ENCODE data around the gene PREP.
"Not testable (repeated sequence)": the region's sequence is repeated elsewhere in the genome, so short reads cannot be mapped to it uniquely, and the experiment has no call there.

The PREP gene

DNA sequence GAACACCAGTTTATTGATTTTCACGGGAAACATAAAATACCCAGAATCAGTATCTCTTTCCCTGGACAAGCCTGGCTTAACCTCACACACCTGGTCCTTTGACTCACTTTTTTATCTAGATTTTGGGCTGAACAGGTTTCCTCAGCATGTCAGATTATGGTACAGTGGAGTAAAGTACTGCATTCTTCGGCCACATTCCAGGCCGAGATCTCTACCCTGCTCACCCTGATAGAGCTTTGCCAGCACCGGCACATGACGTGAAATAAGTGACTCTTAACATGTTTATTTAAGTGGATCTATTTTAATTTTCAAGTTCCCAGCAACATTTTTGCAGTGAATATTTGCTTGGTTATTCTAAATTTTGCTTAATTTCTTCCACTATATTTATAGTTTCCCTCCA, 144.1 kb downstream of the PREP start:
- no peak for FAIRE-seq

DNA sequence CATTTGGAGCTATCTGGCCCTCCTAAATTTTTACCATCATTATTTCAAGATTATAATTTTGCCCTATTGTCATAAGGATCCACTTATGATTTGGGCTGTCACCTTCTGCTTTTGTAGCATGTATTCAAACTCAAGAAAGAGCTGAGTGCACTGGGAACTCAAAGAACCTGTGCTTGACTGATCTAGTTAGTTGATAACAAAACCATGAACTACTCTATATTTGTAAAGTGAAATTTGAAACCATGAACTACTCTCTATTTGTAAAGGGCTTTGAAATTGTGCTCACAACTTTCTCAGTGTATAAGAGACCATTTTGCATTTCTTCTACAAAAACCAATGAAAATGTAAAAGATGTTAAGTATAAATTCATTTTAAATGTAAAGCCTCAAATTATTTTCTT, 145.5 kb downstream of the PREP start:
- FAIRE-seq, result no peak

- no peak for FAIRE-seq
Observed at GRCh38 chr6:105256619-105257018, 146.3 kb downstream of the PREP start.

DNA sequence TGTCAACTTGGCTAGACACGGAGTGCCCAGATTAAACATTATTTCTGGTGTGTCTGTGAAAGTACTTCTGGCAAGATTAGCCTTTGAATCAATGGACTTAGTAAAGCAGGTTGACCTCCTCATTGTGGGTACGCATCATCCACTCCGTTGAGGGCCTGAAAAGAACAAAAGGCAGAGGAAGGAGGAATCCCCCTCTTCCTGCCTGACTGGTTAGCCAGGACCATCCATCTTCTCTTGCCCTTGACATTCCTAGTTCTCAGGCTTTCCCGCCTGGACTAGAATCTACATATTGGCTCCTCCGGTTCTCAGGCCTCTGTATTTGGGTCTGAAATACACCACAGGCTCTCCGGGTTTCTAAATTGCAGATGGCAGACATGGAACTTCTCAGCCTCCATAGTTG, 149.1 kb downstream of the PREP start:
- FAIRE-seq, result no peak

DNA sequence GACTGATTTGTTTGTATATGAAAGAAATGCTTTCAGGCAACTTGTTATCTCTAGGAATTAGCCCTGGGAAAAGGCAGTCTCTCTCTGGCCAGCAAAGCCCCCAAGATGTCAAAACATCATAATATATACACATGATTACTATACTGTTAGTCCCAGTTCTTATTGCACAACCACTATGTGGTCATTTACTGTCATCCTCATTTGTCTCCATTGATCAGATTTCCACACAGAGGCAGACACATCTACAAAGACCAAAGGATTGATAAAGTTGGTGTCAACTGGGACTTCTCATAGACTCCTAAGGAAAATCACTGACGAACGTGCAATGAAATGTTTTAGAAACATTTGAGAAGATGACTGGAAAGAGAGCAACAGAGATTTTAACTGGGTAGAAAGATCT, 151.2 kb downstream of the PREP start:
- no peak for FAIRE-seq

DNA sequence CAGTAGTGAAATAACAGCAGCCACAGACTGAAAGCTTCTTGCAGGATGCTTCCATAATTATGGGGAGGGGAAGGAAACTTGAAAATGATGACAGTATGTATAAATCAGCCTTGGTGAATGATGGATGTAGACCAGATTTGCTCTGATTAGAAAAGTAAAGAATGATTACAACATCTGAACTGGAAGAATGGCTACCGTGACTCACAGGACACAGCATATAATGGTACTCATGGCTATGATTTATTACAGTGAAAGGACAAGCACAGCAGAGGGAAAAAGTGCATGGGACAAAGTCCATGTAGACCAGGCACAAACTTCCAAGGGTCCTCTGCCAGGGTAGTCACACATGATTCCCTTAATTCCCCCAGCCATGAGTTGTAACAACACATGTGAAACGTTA, 152.3 kb downstream of the PREP start:
- FAIRE-seq, result no peak

DNA sequence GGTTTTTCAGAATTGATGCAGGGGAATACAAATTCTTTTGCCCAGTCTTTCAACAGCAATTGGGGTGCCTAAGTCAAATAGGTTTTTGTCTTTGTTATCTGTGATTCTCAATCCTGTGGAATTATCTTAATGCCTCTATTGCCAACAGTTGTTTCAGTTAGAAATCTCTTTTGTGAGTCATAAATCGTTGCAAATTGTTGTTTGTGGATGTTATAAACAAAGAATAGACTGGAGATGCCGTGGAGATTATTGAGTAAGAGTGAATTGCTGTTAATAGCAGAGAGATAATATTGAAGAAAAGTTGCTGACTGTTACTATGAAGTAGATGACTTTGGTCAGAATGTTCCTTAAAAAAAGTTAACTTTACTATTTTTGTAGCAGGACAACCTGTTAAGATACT, 159.4 kb downstream of the PREP start:
- FAIRE-seq, result no peak

DNA sequence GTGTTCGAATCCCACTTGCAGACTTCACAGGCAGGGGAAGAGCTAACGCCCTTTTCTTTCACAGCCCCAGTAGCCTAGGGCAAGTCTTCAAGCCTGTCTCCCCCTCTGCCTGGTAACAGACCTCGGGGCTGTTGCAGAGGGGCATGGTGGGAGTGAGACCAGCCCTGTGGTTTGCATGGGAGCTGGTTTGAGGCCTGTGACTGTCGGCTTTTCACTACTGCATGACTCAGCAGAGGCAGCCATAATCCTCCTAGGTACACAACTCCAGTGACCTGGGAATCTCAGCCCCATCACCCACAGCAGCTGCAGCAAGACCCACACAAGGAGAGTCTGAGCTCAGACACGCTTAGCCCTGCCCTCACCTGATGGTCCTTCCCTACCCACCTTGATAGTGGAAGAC, 167.7 kb downstream of the PREP start:
- FAIRE-seq, result no peak

DNA sequence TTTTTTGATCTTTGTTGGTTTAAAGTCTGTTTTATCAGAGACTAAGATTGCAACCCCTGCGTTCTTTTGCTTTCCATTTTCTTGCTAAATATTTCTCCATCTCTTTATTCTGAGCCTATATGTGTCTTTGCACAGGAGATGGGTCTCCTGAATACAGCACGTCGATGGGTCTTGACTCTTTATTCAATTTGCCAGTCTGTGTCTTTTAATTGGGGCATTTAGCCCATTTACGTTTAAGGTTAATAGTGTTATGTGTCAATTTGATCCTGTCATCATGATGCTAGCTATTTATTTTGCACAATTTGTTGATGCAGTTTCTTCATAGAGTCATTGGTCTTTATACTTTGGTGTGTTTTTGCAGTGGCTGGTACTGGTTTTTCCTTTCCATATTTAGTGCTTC, 171.1 kb downstream of the PREP start:
- FAIRE-seq, result not testable (repeated sequence)

Measured in TTC549 (cell line).